ENCODE measurements around the gene CDH11. TPM values are rescaled to one million over a fixed set of nuclear protein-coding genes. Genes with fewer than 3 reads are reported as not detected.
A peak's percentile ranks its signal among the peaks of the same experiment; 100 is the strongest.

Gene CDH11
- total RNA-seq, 1 experiment from 2014 or later = 113 TPM

DNA sequence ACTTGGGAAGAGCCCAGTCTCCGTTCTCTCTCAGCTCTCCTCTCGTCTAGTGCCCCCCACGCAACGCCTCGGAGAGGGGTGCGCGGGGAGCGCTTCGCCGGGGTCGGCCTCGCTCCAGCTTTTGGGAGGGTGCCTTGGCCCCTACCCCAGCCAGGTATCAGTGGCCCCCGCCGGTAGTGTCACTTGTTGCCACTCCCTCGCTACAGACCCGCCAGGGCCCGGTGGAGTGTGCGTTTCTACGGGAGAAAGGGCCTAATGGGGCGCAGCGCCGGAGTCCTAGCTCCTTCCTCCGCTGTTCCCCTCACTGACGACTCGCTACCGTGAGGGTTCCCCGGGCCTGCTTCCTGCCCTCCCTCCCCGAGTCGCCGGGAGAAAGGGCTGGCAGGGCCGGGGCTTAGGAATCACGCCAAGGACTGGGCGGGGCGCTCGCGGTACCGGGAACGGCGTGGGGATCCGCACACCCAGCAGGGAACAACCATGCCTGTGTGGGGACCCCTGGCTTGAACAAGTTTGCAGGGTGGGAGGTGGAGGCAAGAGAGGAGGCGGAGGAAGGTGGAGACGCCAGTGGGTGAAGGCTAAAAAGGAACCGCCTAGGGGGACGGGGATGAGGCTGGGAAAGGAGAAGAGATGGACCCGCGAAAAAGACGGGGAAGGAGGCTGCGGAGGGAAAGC is 997 bp upstream of the CDH11 start:
- H3K4me3 ChIP-seq = peak overlapping the region; percentile 72
- DNase-seq (ENCODE audit: low read depth in 1 of 2, low spot score in 2 of 2) = peak; percentile 68 to 73
- peak overlapping the region; percentile 76 for H3K27ac ChIP-seq
- H3K9me3 ChIP-seq (replicated peaks) = no peaks in the 10 kb centered on the region
- peaks cover 37% of the 10 kb centered on the region for H3K4me1 ChIP-seq (replicated peaks)
- H3K27me3 ChIP-seq (replicated peaks) = no peaks in the 10 kb centered on the region
- no peaks in the 10 kb centered on the region; the same call in none of the 2 replicates for H3K36me3 ChIP-seq

DNA sequence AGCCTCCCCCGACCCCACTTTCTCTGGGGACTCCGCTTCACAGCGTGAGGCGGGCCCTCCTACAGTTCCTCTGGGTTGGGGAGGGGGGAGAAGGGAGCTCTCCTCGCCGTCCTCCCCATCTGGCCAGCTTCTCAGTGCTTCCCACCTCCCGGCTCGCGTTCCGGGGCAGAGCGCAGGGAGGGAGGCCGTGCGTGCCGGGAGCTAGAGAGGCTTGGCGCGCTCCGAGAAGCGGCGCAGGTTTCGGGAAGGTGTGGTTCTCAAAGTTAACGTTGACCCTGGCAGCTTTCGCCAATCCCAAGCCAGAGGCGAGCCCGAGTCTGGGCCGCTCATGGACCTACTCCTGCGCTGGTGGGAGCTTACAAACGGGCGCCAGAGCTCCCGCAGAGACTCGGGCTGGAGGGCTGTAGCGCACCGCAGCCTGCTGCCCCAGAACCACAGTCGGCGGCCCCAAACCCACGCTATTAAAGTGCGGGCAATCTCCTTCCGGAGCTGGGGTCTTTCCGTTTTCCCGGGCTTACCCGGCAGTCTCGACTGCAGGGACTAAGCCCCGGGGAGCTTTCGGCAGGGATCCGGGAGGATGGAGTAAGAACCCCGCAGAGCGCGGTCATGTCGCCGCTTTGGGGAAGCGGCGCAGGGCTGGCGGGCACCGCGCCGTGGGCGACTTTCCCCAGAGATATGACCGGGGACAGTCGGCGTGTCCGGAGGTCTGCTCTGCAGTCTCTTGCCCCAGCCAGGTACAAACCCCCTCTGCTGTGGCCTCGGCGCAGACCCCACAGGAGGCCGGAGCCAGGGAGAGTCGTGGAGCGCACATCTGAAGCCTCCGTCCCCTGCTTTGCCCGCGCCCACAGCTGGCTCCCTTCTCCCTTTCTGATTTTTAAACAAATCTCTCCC is 787 bp downstream of the CDH11 start:
- DNase-seq (ENCODE audit: low read depth in 1 of 2, low spot score in 2 of 2) = peak; percentile 45 to 65
- Histone ChIP-seq H3K27ac (peak overlapping the region; percentile 49), H3K4me1 (replicated peaks) (peaks cover 54% of the 10 kb centered on the region), H3K27me3 (replicated peaks) (no peaks in the 10 kb centered on the region), H3K9me3 (replicated peaks) (no peaks in the 10 kb centered on the region), H3K36me3 (peaks cover 10% of the 10 kb centered on the region), H3K4me3 (peak overlapping the region; percentile 72)

- Histone ChIP-seq H3K27ac (peak overlapping the region; percentile 29; the same call in 1 of the 2 replicates), H3K27me3 (replicated peaks) (no peaks in the 10 kb centered on the region), H3K4me3 (peak overlapping the region; percentile 72), H3K36me3 (peaks cover 12% of the 10 kb centered on the region), H3K4me1 (replicated peaks) (peaks cover 54% of the 10 kb centered on the region), H3K9me3 (replicated peaks) (no peaks in the 10 kb centered on the region)
- DNase-seq (ENCODE audit: low read depth in 1 of 2, low spot score in 2 of 2) = no peak
These were observed 1.4 kb downstream of the CDH11 start for GRCh38 chr16:65120461-65120830.

- DNase-seq (ENCODE audit: low read depth in 1 of 2, low spot score in 2 of 2) = peak; percentile 42 to 67
- Histone ChIP-seq H3K4me3 (peak overlapping the region; percentile 72), H3K9me3 (replicated peaks) (no peaks in the 10 kb centered on the region), H3K27ac (peak overlapping the region; percentile 29; the same call in 1 of the 2 replicates), H3K27me3 (replicated peaks) (no peaks in the 10 kb centered on the region), H3K4me1 (replicated peaks) (peaks cover 54% of the 10 kb centered on the region), H3K36me3 (peaks cover 12% of the 10 kb centered on the region)
These were observed 1.9 kb downstream of the CDH11 start for GRCh38 chr16:65119901-65120401.

DNA sequence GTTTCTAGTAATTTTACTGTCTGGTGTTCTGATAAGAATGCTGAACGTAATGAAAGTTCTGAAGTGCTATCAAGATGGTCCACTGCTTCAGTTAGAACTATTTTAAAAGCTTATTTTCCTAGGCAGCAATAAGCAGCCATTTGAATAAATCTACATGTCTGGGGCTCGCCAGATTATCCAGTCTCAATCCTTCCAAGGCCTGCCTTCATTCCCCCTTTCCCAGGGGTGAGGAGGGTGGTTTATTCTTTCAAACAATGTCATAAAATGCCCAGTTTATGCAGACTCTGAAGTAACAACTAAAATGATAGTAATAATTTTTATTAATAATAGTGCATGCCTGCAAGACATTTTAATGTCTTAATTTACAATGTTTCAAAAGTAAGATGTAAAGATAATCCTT is 2.4 kb downstream of the CDH11 start:
- Histone ChIP-seq H3K4me3 (no peak overlapping the region), H3K27ac (peak overlapping the region; percentile 29; the same call in 1 of the 2 replicates), H3K27me3 (replicated peaks) (no peaks in the 10 kb centered on the region), H3K4me1 (replicated peaks) (peaks cover 54% of the 10 kb centered on the region), H3K36me3 (peaks cover 14% of the 10 kb centered on the region), H3K9me3 (replicated peaks) (no peaks in the 10 kb centered on the region)
- no peak for DNase-seq (ENCODE audit: low read depth in 1 of 2, low spot score in 2 of 2)

DNA sequence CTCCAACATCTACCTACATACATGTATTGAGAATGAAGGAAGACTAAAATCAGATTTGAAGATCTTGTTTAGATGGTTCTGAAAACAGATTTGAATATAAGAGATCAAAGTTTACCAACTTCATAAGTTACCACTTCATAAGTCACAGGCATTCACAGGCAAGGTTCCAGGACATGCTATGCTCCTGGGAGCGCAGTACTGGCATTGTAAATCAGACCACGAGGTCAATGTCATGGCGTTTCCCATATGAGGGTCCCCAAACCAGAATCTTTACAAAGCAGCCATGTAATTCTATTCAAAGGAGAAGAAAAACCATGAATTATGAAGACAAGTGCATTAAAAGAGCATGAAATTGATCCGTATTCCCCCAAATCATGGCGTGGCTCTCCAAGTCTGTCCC is 3.0 kb downstream of the CDH11 start:
- Histone ChIP-seq H3K27me3 (replicated peaks) (no peaks in the 10 kb centered on the region), H3K27ac (no peak overlapping the region), H3K4me1 (replicated peaks) (peaks cover 50% of the 10 kb centered on the region), H3K36me3 (peaks cover 14% of the 10 kb centered on the region), H3K9me3 (replicated peaks) (no peaks in the 10 kb centered on the region), H3K4me3 (no peak overlapping the region)
- no peak for DNase-seq (ENCODE audit: low read depth in 1 of 2, low spot score in 2 of 2)

DNA sequence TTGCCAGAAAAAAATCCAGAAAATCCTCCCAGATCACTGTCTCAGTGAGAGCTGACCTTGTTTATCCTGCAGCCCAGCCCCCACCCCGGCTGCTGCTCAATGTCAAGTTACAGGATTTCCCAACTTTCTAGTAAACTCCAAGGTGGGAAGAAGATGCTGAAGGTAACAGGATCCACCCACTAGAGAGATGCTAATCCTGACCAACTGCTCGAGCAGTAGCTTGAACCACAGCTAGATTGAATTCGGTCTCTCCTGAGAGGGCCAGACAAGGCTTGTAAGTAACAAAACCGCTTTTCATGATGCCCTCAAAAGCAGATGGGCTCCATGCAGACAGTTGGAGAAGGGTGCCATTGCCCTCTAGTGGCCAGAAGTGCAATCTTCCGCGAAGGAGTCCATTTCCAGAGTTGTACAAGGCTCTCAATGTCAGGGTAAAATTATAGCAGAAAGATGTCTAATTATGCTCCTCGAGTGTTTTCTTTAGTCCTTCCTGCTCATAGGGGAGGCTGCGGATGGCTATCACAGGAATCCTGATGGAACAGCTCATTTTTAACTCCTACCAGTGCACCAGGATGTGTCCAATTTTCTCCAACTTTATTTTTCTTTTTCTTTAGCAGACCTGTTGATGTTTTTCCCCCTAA is 3.9 kb downstream of the CDH11 start:
- H3K4me1 ChIP-seq (replicated peaks) = peaks cover 41% of the 10 kb centered on the region
- H3K36me3 ChIP-seq = peaks cover 17% of the 10 kb centered on the region
- H3K4me3 ChIP-seq = no peak overlapping the region
- no peak overlapping the region for H3K27ac ChIP-seq
- no peaks in the 10 kb centered on the region for H3K9me3 ChIP-seq (replicated peaks)
- no peaks in the 10 kb centered on the region for H3K27me3 ChIP-seq (replicated peaks)
- peak; percentile 75 to 76 for DNase-seq (ENCODE audit: low read depth in 1 of 2, low spot score in 2 of 2)

GRCh38 chr16:65116818-65117430 is 4.9 kb downstream of the CDH11 start:
- H3K4me1 ChIP-seq (replicated peaks) = peaks cover 36% of the 10 kb centered on the region
- no peak overlapping the region for H3K4me3 ChIP-seq
- peaks cover 17% of the 10 kb centered on the region for H3K36me3 ChIP-seq
- no peaks in the 10 kb centered on the region for H3K27me3 ChIP-seq (replicated peaks)
- DNase-seq (ENCODE audit: low read depth in 1 of 2, low spot score in 2 of 2) = peak in 1 of 2 experiments; percentile 32
- H3K27ac ChIP-seq = peak overlapping the region; percentile 6
- no peaks in the 10 kb centered on the region for H3K9me3 ChIP-seq (replicated peaks)

GRCh38 chr16:65116216-65116615 is 5.6 kb downstream of the CDH11 start:
- H3K4me3 ChIP-seq = no peak overlapping the region

GRCh38 chr16:65114527-65114926 is 7.3 kb downstream of the CDH11 start:
- Histone ChIP-seq H3K36me3 (peaks cover 17% of the 10 kb centered on the region), H3K4me1 (replicated peaks) (peaks cover 43% of the 10 kb centered on the region), H3K27ac (no peak overlapping the region), H3K9me3 (replicated peaks) (no peaks in the 10 kb centered on the region), H3K4me3 (no peak overlapping the region), H3K27me3 (replicated peaks) (no peaks in the 10 kb centered on the region)
- no peak for DNase-seq (ENCODE audit: low read depth in 1 of 2, low spot score in 2 of 2)

More at GRCh38 chr16:65116216-65116615, 5.6 kb downstream of the CDH11 start:
- H3K36me3 ChIP-seq = peaks cover 17% of the 10 kb centered on the region
- peaks cover 42% of the 10 kb centered on the region for H3K4me1 ChIP-seq (replicated peaks)
- no peak for DNase-seq (ENCODE audit: low read depth in 1 of 2, low spot score in 2 of 2)
- peak overlapping the region; percentile 6 for H3K27ac ChIP-seq
- H3K27me3 ChIP-seq (replicated peaks) = no peaks in the 10 kb centered on the region
- no peaks in the 10 kb centered on the region for H3K9me3 ChIP-seq (replicated peaks)

DNA sequence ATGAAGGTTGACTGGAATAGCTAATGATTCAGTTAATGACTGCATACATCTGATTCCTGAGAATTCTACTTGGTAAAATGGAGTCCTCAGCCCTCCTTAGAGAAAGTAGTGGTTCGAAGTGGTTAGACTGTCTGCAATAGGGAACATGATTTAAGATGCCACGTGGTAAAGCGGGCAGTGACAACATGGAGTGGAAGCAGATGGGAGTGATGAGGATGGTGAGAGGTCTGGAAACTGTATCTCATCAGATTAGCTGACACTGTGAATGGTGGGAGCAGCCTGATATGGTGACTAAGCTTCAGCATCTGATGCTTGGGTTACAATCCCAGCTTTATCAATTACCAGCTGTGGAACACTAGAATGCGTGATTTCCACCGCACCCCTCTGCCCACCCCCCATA is 8.4 kb downstream of the CDH11 start:
- Histone ChIP-seq H3K36me3 (peaks cover 17% of the 10 kb centered on the region), H3K9me3 (replicated peaks) (no peaks in the 10 kb centered on the region), H3K4me1 (replicated peaks) (peaks cover 40% of the 10 kb centered on the region), H3K4me3 (no peak overlapping the region), H3K27me3 (replicated peaks) (no peaks in the 10 kb centered on the region), H3K27ac (no peak overlapping the region)
- no peak for DNase-seq (ENCODE audit: low read depth in 1 of 2, low spot score in 2 of 2)

GRCh38 chr16:65111306-65111705 is 10.6 kb downstream of the CDH11 start:
- Histone ChIP-seq H3K27ac (peak overlapping the region; percentile 4; the same call in 1 of the 2 replicates), H3K4me1 (replicated peaks) (peaks cover 20% of the 10 kb centered on the region), H3K9me3 (replicated peaks) (no peaks in the 10 kb centered on the region), H3K36me3 (peaks cover 9% of the 10 kb centered on the region), H3K4me3 (no peak overlapping the region), H3K27me3 (replicated peaks) (no peaks in the 10 kb centered on the region)
- DNase-seq (ENCODE audit: low read depth in 1 of 2, low spot score in 2 of 2) = peak in 1 of 2 experiments; percentile 16

DNA sequence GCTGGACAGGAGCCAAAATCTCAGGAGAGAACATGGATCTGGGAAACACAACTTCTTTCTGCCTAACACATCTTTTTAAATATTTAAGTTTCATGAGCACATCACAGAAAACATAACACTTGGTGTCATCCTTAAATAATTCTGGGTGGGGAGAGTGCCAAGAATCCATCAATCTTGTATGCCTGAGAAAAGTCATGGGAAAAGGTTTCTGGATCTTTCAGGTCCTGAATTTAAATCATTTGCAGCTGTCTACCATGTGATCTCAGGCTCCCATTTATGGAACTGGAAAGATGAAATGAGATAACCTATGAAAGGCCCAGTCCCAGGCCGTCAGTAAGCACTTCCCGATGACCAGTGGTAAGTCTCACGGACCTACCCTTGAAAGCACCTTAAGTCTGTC is 15.1 kb downstream of the CDH11 start:
- no peak for DNase-seq (ENCODE audit: low read depth in 1 of 2, low spot score in 2 of 2)
- Histone ChIP-seq H3K4me1 (replicated peaks) (peaks cover 14% of the 10 kb centered on the region), H3K27me3 (replicated peaks) (no peaks in the 10 kb centered on the region), H3K4me3 (no peak overlapping the region), H3K9me3 (replicated peaks) (no peaks in the 10 kb centered on the region), H3K36me3 (peaks cover 3% of the 10 kb centered on the region; the same call in 1 of the 2 replicates), H3K27ac (no peak overlapping the region)
